Umbilical cord (tissue), 2 donors: ENCODE data around the gene ACTR3C. TPM values are rescaled to one million over a fixed set of nuclear protein-coding genes. Genes with fewer than 3 reads are reported as not detected.
A peak's percentile ranks its signal among the peaks of the same experiment; 100 is the strongest.
"Not testable (repeated sequence)": the region's sequence is repeated elsewhere in the genome, so short reads cannot be mapped to it uniquely, and the experiment has no call there.

Experiments used
- DNase-seq: peaks from one replicate; pipeline ENCODE4 v3.0.0-alpha.2; 2015; ENCODE audit warnings: low spot score
- total RNA-seq: library from RNA; depleted of rRNA; stranded (reverse); fragments of >200 nt; gene quantifications from one replicate; pipeline ENCODE4 v1.2.3, GENCODE V29; 2014; ENCODE audit warnings: low replicate concordance; ENCODE audit not compliant: insufficient read depth

Gene ACTR3C
- total RNA-seq, 1 donor from 2014 or later = 2.4 TPM

DNA sequence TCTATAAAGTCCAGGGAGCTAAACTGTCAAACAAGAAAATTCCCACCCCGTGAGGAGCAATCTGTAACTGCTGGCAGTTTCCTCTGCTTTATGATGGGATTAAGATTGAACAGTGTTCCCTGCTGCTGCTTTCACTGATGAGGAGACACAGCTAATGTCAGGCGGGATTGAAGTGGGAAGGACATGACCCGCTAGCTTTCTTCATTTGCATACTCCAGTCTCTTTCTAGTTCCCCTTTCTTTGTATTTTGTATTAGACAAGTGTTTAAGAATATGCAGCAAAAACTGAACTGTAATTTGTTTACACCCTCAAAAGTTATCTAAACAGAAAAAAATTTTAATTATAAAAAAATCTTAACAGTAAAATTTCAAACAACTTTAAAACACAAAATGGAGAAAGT lies 40.2 kb downstream of the ACTR3C start:
- not testable (repeated sequence) for DNase-seq

DNA sequence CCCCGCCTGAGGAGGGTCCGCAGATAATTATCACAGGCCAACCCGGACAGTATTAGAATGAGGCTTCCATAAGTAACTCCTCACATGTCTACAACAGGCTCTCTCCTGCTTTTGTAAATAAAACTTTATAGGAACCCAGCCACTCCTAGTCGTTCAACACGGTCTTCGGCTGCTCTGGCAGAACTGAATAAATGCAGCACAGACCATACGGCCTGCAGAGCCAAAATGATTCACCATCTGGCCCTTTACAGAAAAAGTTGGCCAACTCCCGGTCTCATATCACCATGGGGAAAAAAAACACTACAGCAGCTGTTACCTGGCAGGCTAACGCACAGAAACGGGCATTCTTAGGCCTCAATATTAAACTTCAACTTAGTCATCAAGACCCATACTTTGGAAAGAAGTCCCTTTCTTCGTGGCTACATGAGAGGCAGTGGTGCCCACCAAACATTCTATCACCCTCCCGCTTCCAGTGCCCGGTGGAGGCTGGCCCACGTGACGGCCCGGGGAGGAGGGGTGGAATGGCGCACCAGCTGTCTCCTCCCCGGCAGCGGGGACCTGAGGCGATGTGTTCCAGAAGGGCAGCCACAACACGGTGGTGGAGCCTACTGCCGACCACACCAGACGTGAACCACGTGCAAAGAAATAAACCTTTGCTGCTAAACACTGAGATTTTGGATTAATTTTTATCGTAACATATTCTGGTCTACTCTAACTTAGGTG lies 41.5 kb downstream of the ACTR3C start:
- DNase-seq = not testable (repeated sequence)

DNA sequence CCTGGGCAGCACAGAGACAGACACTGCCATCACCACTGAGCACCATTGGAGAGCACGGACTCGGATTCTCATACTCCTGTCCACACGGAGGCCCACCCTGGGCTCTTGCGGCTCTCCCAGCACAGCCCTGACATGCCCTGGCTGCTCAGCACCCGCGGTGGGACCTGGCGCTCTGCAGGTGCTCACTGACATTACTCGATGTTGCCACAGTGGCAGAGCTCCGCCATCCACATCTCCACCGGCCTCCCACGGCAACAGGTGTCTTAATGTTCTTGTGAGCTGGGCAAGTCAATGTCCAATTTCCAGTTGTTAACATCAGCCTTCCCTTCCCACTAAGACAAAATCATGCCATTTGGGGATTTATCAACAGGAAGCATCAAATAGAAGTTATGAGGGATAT lies 45.0 kb downstream of the ACTR3C start:
- not testable (repeated sequence) for DNase-seq

DNA sequence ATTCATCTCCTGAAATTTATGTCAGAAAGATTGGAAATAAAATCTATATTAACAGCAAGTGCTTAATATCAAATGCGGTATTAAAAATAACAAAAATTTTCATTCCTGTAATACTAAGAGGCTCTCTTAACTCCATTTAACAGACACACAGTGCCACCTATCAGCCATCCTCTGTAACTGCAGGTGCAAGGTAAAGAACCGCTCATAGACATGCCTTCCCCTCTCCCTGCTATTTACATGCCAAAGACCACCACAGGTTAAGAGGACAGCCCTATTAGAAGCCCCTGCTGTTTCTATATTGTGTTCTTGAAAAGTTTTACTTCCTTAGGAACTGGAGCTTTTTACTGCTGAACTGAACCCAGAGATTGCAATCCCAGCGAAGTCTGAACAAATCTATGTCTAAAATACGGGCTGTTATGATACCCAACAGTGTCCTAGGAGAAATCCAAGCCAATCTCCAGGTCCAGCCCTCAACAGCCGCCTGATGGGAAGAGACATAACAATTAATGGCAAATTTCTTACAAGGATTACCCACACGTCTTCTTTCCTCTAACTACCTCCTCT lies 47.1 kb downstream of the ACTR3C start:
- DNase-seq = peak; percentile 7

DNA sequence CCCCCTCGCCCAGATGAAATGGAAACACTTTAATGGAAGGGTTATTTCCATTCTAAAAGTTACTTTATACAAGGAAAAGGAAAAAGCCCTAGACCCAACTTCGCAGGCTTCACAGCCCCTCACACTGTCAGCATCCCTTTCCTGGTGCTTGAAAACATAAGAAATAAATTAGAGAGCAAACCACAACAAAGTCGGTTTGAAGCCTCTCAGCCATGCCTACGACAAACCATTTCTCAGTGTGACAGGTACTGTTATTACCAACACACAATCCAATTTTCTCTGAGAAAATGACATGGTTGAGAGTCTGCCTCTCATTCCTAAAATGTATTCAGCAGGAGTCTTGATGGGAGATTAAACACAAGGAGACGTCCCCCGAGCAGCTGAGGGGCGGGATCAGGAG lies 51.4 kb downstream of the ACTR3C start:
- not testable (repeated sequence) for DNase-seq

DNA sequence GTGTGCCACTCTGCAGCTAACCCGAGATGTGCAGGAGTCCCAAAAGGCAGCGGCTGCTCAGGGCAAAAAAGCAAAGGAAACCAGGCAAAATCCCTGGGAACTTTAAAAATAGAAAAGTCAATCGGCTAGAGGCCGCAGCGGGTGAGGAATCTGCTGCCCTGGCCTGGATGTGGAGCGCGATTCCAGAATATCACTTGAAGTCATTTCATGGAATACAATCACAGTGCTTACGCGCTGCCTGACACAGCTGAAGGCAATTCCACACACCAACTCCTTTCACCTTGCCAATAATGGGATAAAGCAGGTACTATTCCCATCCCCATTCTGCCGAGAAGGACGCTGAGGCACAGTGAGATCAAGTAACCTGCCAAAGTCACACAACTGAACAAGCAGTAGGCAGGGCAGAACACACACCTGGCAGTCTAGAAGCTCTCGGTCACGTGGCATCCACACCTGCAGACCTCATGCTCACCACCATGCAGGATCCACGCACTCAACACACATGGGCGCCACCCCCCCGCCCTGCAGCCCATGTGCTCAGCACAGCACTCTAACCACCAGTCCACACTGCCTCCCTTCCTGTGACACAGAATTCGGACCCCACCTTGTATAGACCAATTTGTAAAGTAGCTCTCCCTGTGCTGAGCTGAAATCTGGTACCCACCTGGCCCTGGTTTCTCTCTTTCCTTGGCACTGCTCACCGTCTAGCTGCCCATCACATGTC lies 53.1 kb downstream of the ACTR3C start:
- DNase-seq = not testable (repeated sequence)

DNA sequence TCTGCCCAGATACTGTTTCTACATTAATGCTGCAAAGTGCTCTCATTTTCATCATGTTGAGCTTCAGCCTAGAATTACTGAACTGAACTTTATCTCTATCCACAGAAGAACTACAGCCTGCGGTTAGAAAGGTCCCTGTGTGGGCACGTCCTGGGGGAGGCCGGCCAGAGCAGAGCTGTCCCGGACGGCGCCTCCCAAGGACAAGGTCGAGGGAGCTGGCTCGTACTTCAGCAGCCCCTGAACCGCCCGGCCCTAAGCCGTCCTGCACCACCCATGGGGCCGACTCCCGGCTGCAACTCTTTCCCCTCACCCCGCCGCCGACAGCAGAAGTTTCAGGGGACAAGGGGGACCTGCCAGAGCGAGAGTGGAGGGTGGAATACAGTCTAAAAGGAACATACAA lies 54.5 kb downstream of the ACTR3C start:
- not testable (repeated sequence) for DNase-seq

DNA sequence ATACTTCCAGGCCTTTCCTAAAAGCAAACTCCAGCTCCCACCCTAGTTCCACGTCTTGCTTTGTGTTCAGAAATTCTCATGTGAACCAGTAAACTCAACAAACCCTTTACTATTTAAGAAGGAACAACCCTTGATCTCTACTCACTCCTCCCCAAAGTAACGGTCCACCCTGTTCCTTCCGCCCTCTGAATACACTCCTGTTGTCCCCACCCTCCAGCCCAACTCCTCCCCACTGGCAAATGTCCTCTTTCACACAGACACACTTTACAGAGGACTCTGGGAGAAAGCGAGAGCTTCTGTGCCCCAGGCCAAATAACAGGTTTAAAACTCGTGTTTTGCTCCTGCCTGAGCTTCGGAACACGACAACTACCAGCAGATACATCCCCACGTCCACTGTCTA lies 55.1 kb downstream of the ACTR3C start:
- DNase-seq = not testable (repeated sequence)

DNA sequence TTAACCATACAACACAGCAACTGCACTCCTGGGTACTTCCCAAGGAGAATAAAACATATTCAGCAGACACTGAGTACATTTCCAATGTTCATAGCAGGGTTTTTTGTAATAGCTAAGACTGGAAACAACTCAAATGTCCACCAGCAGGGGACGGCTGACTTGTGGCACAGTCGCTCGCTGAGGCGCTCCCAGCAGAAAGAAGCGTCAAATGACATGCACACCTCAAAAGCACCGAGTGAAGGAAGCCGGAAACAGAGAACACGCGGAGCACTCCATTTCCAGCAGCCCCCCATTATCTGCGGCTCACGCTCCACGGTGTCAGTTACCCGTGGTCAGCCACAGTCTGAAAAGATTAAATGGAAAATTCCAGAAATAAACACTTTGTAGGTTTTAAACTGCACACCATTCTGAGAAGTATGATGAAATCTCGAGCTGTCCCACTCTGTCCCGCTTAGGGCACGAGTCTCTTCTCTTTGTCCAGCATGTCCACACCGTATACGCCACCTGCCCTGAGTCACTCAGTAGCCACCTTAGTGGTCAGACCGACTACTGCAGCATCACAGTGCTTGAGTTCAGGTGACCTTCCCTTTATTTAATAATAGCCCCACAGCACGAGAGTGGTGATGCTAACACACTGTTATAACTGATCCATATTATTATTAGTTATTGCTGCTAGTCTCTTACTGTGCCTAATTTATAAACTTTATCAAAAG lies 56.2 kb downstream of the ACTR3C start:
- not testable (repeated sequence) for DNase-seq

DNA sequence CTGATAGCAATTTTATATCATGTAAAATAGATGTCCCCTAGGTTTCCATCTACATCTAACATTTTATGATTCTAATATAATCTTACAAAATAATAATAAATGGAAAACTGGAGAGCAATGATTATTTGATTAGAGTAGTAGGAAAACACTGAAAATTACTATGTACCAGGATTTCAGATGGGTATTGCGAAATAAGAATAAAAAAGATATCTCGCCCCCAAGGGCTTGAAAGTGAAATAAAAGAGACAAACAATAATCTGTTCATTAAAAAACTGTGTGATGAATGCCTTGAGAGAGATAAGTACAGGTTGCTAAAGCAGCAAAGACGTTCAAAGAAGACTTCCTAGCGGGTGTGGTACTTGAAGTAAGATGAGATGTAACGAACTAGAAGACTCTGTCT lies 60.7 kb downstream of the ACTR3C start:
- not testable (repeated sequence) for DNase-seq

DNA sequence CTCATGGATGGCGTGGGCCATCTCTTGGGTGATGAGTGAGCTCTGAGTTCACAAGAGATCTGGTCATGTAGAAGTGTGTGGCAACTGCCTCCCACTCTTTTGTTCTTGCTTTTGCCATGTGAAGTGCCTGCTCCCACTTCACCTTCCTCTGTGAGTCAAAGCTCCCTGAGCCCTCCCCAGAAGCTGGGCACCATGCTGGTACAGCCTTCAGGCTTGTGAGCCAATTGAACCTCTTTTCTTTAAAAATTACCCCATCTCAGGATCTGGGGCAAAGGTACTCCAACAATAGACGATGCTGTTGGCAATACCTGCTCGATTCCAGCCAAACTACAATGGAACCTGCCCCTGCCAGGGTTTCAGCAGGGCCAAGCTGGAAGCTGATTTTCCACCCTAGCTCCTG lies 75.6 kb downstream of the ACTR3C start:
- not testable (repeated sequence) for DNase-seq

DNA sequence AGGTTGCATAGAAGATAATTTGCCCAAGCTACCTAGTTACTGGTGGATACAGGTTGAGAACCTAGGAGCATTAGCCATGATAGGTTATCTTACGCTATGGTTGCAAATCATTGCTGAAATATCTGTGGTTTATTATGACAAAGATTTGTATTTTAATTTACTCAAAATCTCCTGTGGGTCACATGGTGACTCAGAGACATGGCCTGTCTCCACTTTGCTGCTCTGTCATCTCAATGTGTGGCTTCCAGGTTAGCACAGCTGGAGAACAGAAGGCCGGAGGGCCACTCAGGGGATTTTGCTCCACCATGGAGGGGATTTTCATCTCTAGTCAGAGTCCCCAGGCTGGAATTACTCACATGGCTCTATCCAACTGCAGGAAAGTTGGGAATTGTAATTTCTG lies 78.1 kb downstream of the ACTR3C start:
- DNase-seq = not testable (repeated sequence)

DNA sequence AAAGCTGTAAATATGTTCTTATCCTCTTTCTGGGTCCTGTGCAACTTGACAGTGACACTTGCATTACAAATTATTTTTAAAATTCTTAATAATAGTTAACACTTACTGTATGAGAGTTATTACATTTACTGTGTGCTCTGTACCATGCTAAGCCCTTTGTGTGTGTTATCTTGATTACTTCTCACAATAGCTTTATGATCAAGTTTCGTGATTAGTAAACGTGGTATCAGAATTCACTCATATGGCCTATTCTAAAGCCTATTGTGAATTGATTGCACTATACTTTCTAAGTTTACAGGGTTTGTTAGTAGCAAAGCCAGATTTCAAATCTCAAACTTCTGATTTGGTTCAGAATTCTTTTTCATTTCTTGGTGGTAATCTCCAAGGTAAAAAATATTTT lies 80.4 kb downstream of the ACTR3C start:
- not testable (repeated sequence) for DNase-seq

DNA sequence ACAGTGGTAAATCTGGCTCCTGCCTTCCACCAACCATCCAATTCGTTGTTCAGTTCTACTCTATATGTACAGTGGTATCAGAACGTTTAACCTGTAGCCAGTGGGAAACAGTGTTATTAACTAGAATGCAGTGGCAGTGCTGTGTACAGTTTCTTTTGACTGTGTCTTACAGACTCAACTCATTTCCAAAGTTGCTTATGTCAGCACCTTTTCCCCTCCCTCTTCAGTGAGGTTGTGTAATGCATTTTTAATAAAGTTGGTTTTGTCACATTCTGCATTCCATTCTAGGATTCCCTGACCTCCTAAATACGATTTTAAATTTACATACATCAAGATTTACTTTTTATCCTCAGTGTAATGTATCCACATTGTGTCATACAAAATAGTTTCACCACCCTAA lies 97.9 kb downstream of the ACTR3C start:
- DNase-seq = not testable (repeated sequence)

DNA sequence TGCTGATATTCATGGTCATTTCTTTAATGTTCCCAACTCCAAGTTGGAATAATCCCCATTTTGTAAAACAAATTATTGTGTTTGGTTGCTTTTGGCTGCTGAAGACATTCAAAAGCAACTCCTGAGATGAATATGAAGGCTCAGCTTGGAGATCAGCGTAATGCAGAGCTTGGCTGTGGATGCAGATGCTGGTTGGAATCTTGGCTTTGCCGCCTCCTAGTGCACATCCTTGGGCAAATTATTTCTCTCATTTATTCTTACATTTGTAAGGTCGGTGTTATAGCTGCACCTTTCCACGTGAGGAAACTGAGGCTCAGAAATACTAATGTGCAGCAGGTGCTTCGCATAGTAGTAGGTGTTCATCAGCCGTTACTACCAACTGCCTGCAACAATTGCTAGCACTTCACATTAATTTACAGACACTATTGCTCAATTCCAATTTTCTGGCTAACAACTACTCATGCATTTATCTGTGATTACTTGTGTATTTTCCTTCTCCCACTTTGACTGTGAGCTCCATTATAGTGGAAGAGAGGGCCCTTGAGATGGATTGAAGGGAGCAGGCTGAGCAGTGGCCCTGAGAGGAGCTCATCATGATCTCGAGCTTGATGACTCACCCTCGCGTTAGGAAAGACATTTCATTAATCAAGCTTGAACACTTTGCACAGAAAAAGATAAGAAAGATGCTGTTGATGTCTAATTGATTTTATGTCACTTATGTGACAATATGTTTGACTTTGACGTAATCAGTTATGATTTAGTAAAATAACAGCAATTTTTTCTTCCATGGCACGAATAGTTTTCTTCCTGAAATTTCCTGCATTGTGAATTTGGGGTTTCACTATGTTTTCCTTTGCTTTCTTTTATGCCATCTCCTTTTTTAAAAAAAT lies 101.0 kb downstream of the ACTR3C start:
- not testable (repeated sequence) for DNase-seq

DNA sequence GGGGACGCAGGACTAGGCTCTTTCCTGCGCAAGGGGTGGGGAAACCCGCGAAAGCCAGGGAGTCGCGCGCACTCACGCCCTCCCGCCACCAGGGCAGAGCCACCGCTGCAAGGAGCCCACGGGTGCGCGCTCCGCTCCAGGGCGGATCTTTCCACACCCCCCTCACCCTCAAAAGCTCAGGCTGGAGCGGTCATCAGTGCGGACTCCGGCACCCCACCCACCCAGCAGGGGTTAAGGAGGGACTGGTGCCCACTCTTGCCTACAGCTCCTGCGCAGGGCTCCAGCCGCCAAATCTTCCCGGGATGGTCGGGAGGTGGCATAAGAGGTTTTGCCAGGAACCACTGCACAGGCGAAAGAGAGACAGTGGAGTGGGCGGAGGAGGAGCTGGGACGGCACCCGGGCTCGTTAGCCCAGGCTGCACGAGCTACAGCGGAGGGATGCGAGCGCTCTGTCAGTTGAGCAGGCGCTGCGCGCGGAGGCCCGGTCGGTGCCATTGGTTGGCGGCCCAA lies 102.6 kb downstream of the ACTR3C start:
- DNase-seq = not testable (repeated sequence)

DNA sequence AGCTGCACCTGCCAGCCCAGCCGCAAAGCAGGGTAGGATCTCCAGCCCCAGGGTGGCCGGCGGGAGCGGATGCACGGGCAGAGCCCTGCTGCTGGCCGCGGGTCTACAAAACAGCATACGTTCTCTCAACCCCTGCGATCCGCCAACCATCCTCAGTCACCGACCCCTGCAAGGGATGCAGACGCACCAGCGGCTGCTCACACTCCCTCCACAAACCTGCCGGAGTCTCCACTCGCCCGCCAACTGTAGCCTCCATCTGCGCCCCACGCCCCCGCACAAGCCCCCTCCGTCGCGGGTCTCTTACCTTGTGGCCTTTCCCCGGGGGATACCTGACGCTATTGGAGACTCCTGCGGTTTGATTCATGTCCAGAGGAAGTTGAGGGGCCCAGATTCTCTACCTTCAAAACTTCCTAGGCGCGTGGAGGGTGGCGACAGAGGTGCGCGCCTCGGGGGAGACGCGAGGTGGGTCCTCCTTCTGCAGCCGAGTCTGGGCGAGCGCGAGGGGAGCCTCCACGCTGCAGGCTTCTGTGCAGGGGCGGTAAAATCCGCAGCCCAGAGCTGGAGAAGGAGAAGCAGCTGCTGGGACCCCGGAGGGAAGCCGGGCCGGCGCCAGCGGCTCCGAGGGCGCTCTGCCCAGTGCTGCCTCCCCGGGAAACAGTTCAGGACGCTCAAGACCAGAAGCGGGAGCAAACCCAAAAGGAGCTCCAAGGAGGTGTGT lies 103.2 kb downstream of the ACTR3C start:
- DNase-seq = not testable (repeated sequence)

DNA sequence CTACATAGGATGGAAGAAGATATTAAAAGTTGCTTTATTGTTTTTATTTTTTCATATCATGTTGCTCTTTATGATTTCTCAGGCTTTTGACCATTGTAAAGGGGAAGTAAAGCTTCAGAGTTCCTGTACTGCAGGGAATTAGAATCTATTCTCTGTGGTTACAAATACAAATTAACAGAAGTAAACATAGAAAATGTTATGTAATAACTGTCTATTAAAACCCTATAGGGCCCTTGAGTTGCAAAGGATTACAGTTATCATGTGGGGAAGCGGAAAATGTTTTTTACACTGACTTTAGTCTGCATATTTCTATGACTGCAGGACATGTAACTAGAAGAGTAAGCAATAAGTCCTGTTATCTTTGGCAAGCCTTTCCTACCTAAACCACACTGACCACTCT lies 116.5 kb downstream of the ACTR3C start:
- not testable (repeated sequence) for DNase-seq

DNA sequence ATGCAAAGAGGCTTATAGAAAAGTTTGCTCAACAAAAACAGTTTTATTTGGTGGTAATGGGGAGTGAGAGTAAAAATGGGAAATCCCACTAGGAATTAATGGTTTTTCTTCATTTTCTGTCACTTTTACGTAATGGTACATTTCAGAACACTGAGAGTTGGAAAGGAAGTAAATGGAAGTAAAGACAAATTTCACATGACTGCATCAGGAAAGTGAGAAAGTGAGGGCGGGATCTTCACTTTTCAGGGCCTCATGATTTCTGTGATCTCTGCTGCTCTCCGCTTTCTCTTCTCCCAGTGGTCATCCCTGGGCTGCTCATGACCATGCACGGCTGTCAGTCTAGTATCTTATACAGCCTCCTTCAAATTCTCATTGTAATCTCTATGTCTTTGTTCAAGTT lies 117.5 kb downstream of the ACTR3C start:
- DNase-seq = not testable (repeated sequence)

DNA sequence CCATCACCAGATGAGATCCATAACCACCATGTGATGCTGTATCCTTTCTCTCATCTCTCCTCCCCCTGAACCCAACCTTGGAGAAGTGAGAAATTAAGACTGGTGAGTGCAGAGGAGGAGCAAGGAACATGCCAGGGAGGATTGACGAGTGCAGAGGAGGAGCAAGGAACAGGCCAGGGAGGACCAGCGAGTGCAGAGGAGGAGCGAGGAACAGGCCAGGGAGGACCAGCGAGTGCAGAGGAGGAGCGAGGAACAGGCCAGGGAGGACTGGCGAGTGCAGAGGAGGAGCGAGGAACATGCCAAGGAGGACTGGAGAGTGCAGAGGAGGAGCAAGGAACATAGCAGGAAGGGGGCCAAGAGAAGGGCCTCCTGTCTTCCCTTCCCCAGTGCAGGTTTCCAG lies 118.8 kb downstream of the ACTR3C start:
- DNase-seq = not testable (repeated sequence)
